Activated T-cell treated with anti-CD3 and anti-CD28 coated beads, Interleukin-2, amount 50 U/mL, for 72 hours (primary cell): ENCODE results near the gene KIF5B. TPM values are rescaled to one million over a fixed set of nuclear protein-coding genes. Genes with fewer than 3 reads are reported as not detected.
"Not testable (repeated sequence)": the region's sequence is repeated elsewhere in the genome, so short reads cannot be mapped to it uniquely, and the experiment has no call there.

Source experiments
- ATAC-seq, 2 donors: fragments of 150-1000 bp; cut with Tn5 transposase; replicated peaks in 1 of 2; 2 replicates each; pipeline ENCODE4 v1.10.0; 2021; ENCODE audit warnings: moderate library complexity in 2 of 2, mild to moderate bottlenecking in 1 of 2
- DNase-seq, 2 donors: peaks; one replicate each; pipeline ENCODE4 v3.0.0; 2021 to 2022; ENCODE audit warnings: mixed read lengths in 1 of 2
- H3K27ac Mint-ChIP-seq: one replicate; pipeline ENCODE4 v1.8.0; 2022; ENCODE audit warnings: mild to moderate bottlenecking, moderate library complexity, mixed read lengths
- H3K27me3 Mint-ChIP-seq: one replicate; pipeline ENCODE4 v1.8.0; 2022; ENCODE audit warnings: low read depth, mixed read lengths
- H3K36me3 Mint-ChIP-seq, 2 donors: one replicate each; pipeline ENCODE4 v1.8.0; 2022; ENCODE audit warnings: mixed read lengths in 2 of 2, mild to moderate bottlenecking in 1 of 2; ENCODE audit not compliant: insufficient read depth in 2 of 2
- H3K4me1 Mint-ChIP-seq: one replicate; pipeline ENCODE4 v1.8.0; 2022; ENCODE audit warnings: low read depth, mixed read lengths
- H3K4me3 Mint-ChIP-seq, 2 donors: one replicate each; pipeline ENCODE4 v1.8.0; 2022; ENCODE audit warnings: mild to moderate bottlenecking in 2 of 2, mixed read lengths in 2 of 2, moderate library complexity in 2 of 2
- H3K9me3 Mint-ChIP-seq, 2 donors: one replicate each; pipeline ENCODE4 v1.8.0; 2022; ENCODE audit warnings: mixed read lengths in 2 of 2
- total RNA-seq, 2 donors: library from RNA; stranded (reverse); gene quantifications; one replicate each; pipeline ENCODE4 v1.2.3, GENCODE V29; 2022

The KIF5B gene
- total RNA-seq, 2 donors from 2014 or later: 68.7 to 74.4 TPM

DNA sequence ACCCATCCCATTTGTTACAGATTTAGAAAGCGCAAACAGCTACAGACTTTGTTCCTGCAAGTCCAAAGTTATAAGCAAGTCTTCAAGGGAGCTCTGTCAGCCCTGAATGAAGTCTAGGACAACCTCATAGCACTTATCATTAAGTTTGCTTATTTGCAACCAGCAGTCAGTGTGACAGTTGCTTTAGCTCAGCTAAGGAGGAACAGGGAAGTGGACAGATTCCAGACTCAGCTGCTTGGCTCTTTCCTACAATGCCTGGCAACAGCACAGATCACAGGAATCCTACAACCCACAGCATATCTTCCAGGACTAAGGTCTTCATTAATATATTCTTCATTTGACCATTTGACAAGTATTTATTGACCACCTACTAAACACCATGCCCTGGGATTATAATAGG is 17.4 kb upstream of the KIF5B start:
- no peak for DNase-seq
- Mint-ChIP-seq H3K36me3 (no peaks in the 10 kb centered on the region), H3K27me3 (no peaks in the 10 kb centered on the region), H3K4me3 (no peak overlapping the region), H3K27ac (no peak overlapping the region), H3K4me1 (no peaks in the 10 kb centered on the region), H3K9me3 (no peaks in the 10 kb centered on the region)
- ATAC-seq: no peak

DNA sequence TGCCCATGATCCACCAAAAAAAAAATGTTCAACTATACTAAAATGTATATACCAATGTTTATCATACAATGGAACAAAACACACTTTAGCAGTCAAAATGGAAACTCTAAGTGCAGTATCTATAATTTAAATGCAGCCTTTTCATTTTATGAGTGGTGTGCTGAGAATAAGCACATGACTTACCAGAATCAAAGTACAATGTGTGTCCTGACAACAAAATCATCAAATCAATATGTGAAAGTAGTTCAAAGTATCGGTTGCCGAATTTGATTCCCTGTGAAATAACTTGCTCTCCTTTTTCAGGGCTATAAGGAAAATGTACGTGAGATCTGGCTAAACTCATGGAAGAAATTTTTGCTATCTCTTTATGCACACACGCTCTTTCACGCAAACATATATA is 16.9 kb upstream of the KIF5B start:
- Mint-ChIP-seq H3K4me1 (no peaks in the 10 kb centered on the region), H3K27me3 (no peaks in the 10 kb centered on the region), H3K4me3 (no peak overlapping the region), H3K9me3 (no peaks in the 10 kb centered on the region), H3K27ac (no peak overlapping the region), H3K36me3 (no peaks in the 10 kb centered on the region)
- DNase-seq: no peak
- ATAC-seq: no peak

GRCh38 chr10:32072025-32072800 is 16.0 kb upstream of the KIF5B start:
- Mint-ChIP-seq H3K4me1 (no peaks in the 10 kb centered on the region), H3K9me3 (no peaks in the 10 kb centered on the region), H3K36me3 (no peaks in the 10 kb centered on the region), H3K4me3 (no peak overlapping the region), H3K27me3 (no peaks in the 10 kb centered on the region), H3K27ac (no peak overlapping the region)
- DNase-seq (no peak), ATAC-seq (no peak)

DNA sequence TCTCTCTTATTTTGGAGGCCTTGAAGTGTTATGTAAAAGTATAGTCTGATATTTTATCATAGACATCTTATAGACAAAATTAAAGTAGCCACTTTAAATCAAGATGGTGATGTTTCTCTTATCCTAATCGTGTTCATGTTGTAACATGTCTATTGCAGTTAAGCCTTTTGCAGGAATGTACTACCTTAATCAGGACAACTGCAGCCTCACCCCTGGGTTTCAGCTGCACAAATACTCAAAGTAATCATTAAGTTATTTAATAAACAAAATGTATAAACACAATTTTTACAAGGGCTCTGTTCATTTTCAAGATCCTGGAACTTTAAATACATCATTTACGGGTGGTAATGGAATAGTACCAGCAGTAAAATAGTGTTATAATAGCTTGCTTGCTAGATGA is 14.4 kb upstream of the KIF5B start:
- H3K27me3 Mint-ChIP-seq: no peaks in the 10 kb centered on the region
- ATAC-seq: no peak
- no peaks in the 10 kb centered on the region for H3K36me3 Mint-ChIP-seq
- no peak overlapping the region for H3K4me3 Mint-ChIP-seq
- H3K27ac Mint-ChIP-seq: no peak overlapping the region
- no peak for DNase-seq
- H3K9me3 Mint-ChIP-seq: no peaks in the 10 kb centered on the region
- H3K4me1 Mint-ChIP-seq: no peaks in the 10 kb centered on the region

- H3K9me3 Mint-ChIP-seq: no peaks in the 10 kb centered on the region
- no peaks in the 10 kb centered on the region for H3K4me1 Mint-ChIP-seq
- no peaks in the 10 kb centered on the region for H3K36me3 Mint-ChIP-seq
- H3K27me3 Mint-ChIP-seq: no peaks in the 10 kb centered on the region
- DNase-seq: no peak
- no peak overlapping the region for H3K27ac Mint-ChIP-seq
- ATAC-seq: no peak
- H3K4me3 Mint-ChIP-seq: no peak overlapping the region
Observed at GRCh38 chr10:32068569-32068968, 12.3 kb upstream of the KIF5B start.

DNA sequence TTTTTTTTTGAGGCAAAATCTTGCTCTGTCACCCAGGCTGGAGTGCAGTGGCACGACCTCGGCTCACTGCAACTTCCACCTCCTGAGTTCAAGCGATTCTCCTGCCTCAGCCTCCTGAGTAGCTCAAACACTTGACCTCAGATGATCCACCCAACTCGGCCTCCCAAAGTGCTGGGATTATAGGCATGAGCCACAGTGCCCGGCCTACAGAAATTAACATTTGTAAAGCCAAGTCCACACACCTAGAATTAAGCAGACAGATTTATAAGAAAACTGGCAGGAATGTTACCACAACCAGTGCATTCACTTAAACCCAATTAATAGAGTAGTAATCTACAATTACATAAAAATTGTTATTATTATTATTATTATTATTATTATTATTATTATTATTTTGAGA is 11.7 kb upstream of the KIF5B start:
- not testable (repeated sequence) for H3K9me3 Mint-ChIP-seq, H3K4me1 Mint-ChIP-seq, DNase-seq, H3K4me3 Mint-ChIP-seq, H3K27ac Mint-ChIP-seq, H3K27me3 Mint-ChIP-seq, ATAC-seq, H3K36me3 Mint-ChIP-seq

- Mint-ChIP-seq H3K27me3 (no peaks in the 10 kb centered on the region), H3K4me1 (no peaks in the 10 kb centered on the region), H3K4me3 (no peak overlapping the region), H3K36me3 (no peaks in the 10 kb centered on the region), H3K27ac (no peak overlapping the region), H3K9me3 (no peaks in the 10 kb centered on the region)
- ATAC-seq (no peak), DNase-seq (no peak)
Observed at GRCh38 chr10:32065856-32066255, 9.6 kb upstream of the KIF5B start.

DNA sequence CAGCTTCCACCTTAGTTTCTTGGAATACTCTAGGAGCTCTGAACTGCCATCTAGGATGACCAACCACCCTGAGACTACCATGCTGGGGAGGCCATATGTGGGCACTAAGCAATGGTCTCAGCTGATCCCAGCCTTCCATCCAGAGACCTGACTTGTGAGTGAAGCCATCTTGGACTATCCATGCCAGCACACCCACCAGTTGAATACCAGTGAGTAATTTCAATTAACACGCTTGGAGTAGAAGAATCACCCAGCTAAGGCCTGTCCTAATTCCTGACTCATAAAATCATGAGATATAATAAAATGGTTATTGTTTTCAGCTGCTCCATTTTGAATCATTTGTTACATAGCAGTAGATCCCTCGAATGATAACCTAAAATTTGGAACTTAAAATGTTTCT is 5.2 kb upstream of the KIF5B start:
- ATAC-seq (no peak), DNase-seq (no peak)
- Mint-ChIP-seq H3K27me3 (no peaks in the 10 kb centered on the region), H3K9me3 (no peaks in the 10 kb centered on the region), H3K4me3 (no peak overlapping the region), H3K36me3 (no peaks in the 10 kb centered on the region), H3K4me1 (peaks cover 11% of the 10 kb centered on the region), H3K27ac (no peak overlapping the region)

DNA sequence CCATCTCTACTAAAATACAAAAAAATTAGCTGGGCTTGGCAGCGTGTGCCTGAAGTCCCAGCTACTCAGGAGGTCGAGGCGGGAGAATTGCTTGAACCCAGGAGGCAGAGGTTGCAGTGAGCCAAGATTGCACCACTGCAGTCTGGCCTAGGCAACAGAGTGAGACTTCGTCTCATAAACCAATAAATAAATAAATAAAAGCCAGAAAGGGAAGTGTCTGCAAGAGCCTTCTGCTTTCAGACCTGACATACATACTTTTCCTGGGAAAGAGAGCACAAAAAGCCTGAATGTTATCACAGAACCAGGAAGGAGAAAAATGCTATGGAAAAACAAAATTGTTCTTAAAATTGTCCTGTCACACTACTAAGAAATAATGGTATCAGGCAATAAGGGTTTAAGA is 4.1 kb upstream of the KIF5B start:
- Mint-ChIP-seq H3K4me1 (peaks cover 12% of the 10 kb centered on the region), H3K27me3 (no peaks in the 10 kb centered on the region), H3K36me3 (peaks cover 4 to 5% of the 10 kb centered on the region in 2 donors), H3K4me3 (no peak overlapping the region), H3K27ac (no peak overlapping the region), H3K9me3 (no peaks in the 10 kb centered on the region)
- ATAC-seq (no peak), DNase-seq (no peak)

DNA sequence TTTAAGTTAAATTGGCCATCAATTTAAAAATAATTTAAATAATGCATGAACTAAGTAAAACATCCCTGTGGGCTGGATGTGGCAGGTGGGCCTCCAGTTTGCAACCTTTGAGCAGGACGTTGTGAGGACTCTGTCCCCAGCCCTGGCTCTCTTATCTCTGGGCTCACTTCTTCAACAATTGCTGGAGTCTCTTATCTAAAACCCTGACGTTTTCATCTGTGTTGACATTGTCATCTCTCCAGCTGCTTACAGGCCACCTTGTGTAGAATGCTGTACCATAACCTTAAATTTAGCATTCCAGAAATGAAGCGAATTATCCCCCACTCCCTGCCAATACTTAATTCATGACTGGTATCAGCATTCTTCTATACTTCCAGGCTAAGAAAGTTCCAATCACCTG is 3.2 kb upstream of the KIF5B start:
- ATAC-seq: no peak
- Mint-ChIP-seq H3K4me1 (peaks cover 16% of the 10 kb centered on the region), H3K4me3 (no peak overlapping the region), H3K27me3 (no peaks in the 10 kb centered on the region), H3K27ac (no peak overlapping the region), H3K9me3 (no peaks in the 10 kb centered on the region), H3K36me3 (peaks cover 4 to 12% of the 10 kb centered on the region in 2 donors)
- DNase-seq: no peak

DNA sequence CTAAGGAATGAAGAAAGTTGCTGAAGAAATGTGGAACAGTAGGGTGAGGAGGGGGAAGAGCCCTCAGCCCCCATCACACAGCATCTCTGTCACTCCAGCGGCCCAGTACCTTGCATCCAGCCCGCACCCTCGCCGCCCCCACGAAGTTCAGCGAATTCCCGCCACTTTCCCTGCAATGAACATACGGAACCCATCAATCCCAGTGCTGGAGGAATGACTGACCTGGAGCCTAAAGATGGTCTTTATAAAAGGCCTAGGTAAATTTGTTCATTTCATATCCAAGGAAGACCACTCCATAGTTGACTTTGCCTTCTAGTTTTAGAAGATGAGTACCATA is 779 bp upstream of the KIF5B start:
- Mint-ChIP-seq H3K9me3 (no peaks in the 10 kb centered on the region), H3K27me3 (no peaks in the 10 kb centered on the region), H3K36me3 (peaks cover 4 to 13% of the 10 kb centered on the region in 2 donors), H3K4me3 (peak overlapping the region; percentile 86 to 98), H3K27ac (peak overlapping the region; percentile 92), H3K4me1 (peaks cover 41% of the 10 kb centered on the region)
- DNase-seq (no peak), ATAC-seq (no peak)

- DNase-seq (peak; percentile 52 to 61), ATAC-seq (peak; percentile 61 to 68)
- peaks cover 55% of the 10 kb centered on the region for H3K4me1 Mint-ChIP-seq
- peak overlapping the region; percentile 86 to 98 for H3K4me3 Mint-ChIP-seq
- no peaks in the 10 kb centered on the region for H3K9me3 Mint-ChIP-seq
- H3K27ac Mint-ChIP-seq: peak overlapping the region; percentile 92
- no peaks in the 10 kb centered on the region for H3K27me3 Mint-ChIP-seq
- peaks cover 4 to 13% of the 10 kb centered on the region in 2 donors for H3K36me3 Mint-ChIP-seq
Observed at GRCh38 chr10:32055478-32056135, 618 bp downstream of the KIF5B start.

GRCh38 chr10:32054094-32054493 is 2.1 kb downstream of the KIF5B start:
- ATAC-seq (no peak), DNase-seq (no peak)
- Mint-ChIP-seq H3K4me1 (peaks cover 70% of the 10 kb centered on the region), H3K4me3 (peak overlapping the region; percentile 86 to 98), H3K27me3 (no peaks in the 10 kb centered on the region), H3K36me3 (peaks cover 4 to 21% of the 10 kb centered on the region in 2 donors), H3K9me3 (no peaks in the 10 kb centered on the region), H3K27ac (peak overlapping the region; percentile 92)

DNA sequence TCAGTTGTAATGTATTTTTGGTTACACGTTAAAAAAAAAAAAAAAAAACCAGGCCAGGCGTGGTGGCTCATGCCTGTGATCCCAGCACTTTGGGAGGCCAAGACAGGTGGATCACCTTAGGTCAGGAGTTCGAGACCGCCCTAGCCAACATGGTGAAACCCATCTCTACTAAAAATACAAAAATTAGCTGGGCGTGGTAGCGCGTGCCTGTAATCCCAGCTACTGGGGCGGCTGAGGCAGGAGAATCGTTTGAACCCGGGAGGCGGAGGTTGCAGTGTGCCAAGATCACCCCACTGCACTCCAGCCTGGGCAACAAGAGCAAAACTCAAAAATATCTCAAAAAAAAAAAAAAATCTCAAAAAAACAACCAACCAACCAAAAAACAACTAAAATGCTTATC is 2.8 kb downstream of the KIF5B start:
- Mint-ChIP-seq H3K27ac (peak overlapping the region; percentile 54), H3K4me1 (peaks cover 74% of the 10 kb centered on the region), H3K4me3 (peak overlapping the region; percentile 86 to 98), H3K36me3 (peaks cover 4 to 22% of the 10 kb centered on the region in 2 donors)
- not testable (repeated sequence) for H3K9me3 Mint-ChIP-seq, H3K27me3 Mint-ChIP-seq, DNase-seq, ATAC-seq
